SKM-1 (cell line): ENCODE data around the gene EPC2.
"Not testable (repeated sequence)": the region's sequence is repeated elsewhere in the genome, so short reads cannot be mapped to it uniquely, and the experiment has no call there.

ENCODE experiments used
- DNase-seq: peaks from one replicate; lab custom pipeline; 2025; ENCODE audit not compliant: unreplicated experiment; lab: John Stamatoyannopoulos, UW

Gene EPC2

GRCh38 chr2:148642112-148642744 lies 2.3 kb upstream of the EPC2 start:
- no peak for DNase-seq

- peak; percentile 79 for DNase-seq
Measured at GRCh38 chr2:148642891-148643416, 1.6 kb upstream of the EPC2 start.

- DNase-seq, result no peak
Measured at GRCh38 chr2:148643421-148643820, 1.1 kb upstream of the EPC2 start.

GRCh38 chr2:148644883-148645538 lies 460 bp downstream of the EPC2 start:
- DNase-seq, result peak; percentile 81

- DNase-seq, result peak; percentile 71
Measured at GRCh38 chr2:148645539-148646230, 1.1 kb downstream of the EPC2 start.

GRCh38 chr2:148646231-148646559 lies 1.6 kb downstream of the EPC2 start:
- DNase-seq, result no peak

GRCh38 chr2:148647711-148648110 lies 3.2 kb downstream of the EPC2 start:
- not testable (repeated sequence) for DNase-seq

GRCh38 chr2:148649936-148650335 lies 5.4 kb downstream of the EPC2 start:
- DNase-seq, result no peak

- DNase-seq, result no peak
Measured at GRCh38 chr2:148650881-148651280, 6.3 kb downstream of the EPC2 start.

GRCh38 chr2:148651972-148652371 lies 7.4 kb downstream of the EPC2 start:
- no peak for DNase-seq

- no peak for DNase-seq
Measured at GRCh38 chr2:148653437-148653836, 8.9 kb downstream of the EPC2 start.

- DNase-seq, result no peak
Measured at GRCh38 chr2:148654435-148654834, 9.9 kb downstream of the EPC2 start.

- DNase-seq, result no peak
Measured at GRCh38 chr2:148656516-148656915, 12.0 kb downstream of the EPC2 start.

- DNase-seq, result no peak
Measured at GRCh38 chr2:148658807-148659722, 14.5 kb downstream of the EPC2 start.

GRCh38 chr2:148660999-148661398 lies 16.4 kb downstream of the EPC2 start:
- DNase-seq, result no peak

GRCh38 chr2:148662332-148662731 lies 17.8 kb downstream of the EPC2 start:
- DNase-seq, result not testable (repeated sequence)

GRCh38 chr2:148664229-148664628 lies 19.7 kb downstream of the EPC2 start:
- no peak for DNase-seq

- DNase-seq, result no peak
Measured at GRCh38 chr2:148666555-148666954, 22.0 kb downstream of the EPC2 start.

GRCh38 chr2:148667113-148667836 lies 22.7 kb downstream of the EPC2 start:
- DNase-seq, result no peak

- DNase-seq, result no peak
Measured at GRCh38 chr2:148670773-148671172, 26.2 kb downstream of the EPC2 start.
